Bronchial epithelial cell (primary cell): Measurements from ENCODE around the gene CAPZB. TPM values are rescaled to one million over a fixed set of nuclear protein-coding genes. Genes with fewer than 3 reads are reported as not detected.

Experiments used
- DNase-seq: peaks from one replicate; pipeline ENCODE4 v3.0.0-alpha.2; 2010; ENCODE audit warnings: low read depth
- FAIRE-seq: peaks from 2 replicates; lab custom pipeline; 2011; peaks lifted over from hg19 to GRCh38; lab: Jason Lieb, UNC
- H3K27me3 ChIP-seq: 2 replicates; pipeline ENCODE4 v1.5.1; 2011; ENCODE audit warnings: low read length; ENCODE audit not compliant: control insufficient read depth, insufficient read depth
- H3K36me3 ChIP-seq: 2 replicates; pipeline ENCODE4 v1.5.1; 2011; ENCODE audit warnings: low read length; ENCODE audit not compliant: control insufficient read depth, insufficient read depth
- H3K4me3 ChIP-seq: 2 replicates; pipeline ENCODE4 v1.5.1; 2011; ENCODE audit warnings: mild to moderate bottlenecking, low read depth, low read length, control low read depth
- CTCF ChIP-seq: IDR thresholded peaks from 2 replicates; pipeline ENCODE4 v1.5.1; 2011; ENCODE audit warnings: mild to moderate bottlenecking, moderate library complexity, low read length, control low read depth, inconsistent platforms; ENCODE audit not compliant: insufficient read depth, severe bottlenecking
- total RNA-seq: library from RNA; depleted of rRNA; stranded (reverse); fragments of >200 nt; gene quantifications from 2 replicates; pipeline ENCODE4 v1.2.1, GENCODE V29; 2014

Gene CAPZB
- total RNA-seq, 1 donor from 2014 or later: 73.5 TPM

GRCh38 chr1:19359357-19359756, 126.0 kb downstream of the CAPZB start:
- DNase-seq (no peak), FAIRE-seq (peak; percentile 7)
- TF ChIP-seq CTCF: no peak
- Histone ChIP-seq H3K36me3 (peaks cover 18% of the 10 kb centered on the region), H3K4me3 (no peak overlapping the region), H3K27me3 (no peaks in the 10 kb centered on the region)

- H3K4me3 ChIP-seq: no peak overlapping the region
- no peak for DNase-seq
- no peak for FAIRE-seq
- peaks cover 18% of the 10 kb centered on the region for H3K36me3 ChIP-seq
- no peak for TF ChIP-seq CTCF
- H3K27me3 ChIP-seq: no peaks in the 10 kb centered on the region
Measured at GRCh38 chr1:19358710-19359109, 126.6 kb downstream of the CAPZB start.

GRCh38 chr1:19357299-19357986, 127.9 kb downstream of the CAPZB start:
- no peak for DNase-seq
- FAIRE-seq: peak; percentile 81
- no peak for TF ChIP-seq CTCF
- no peaks in the 10 kb centered on the region for H3K27me3 ChIP-seq
- H3K4me3 ChIP-seq: no peak overlapping the region
- peaks cover 18% of the 10 kb centered on the region for H3K36me3 ChIP-seq

GRCh38 chr1:19356266-19356665, 129.1 kb downstream of the CAPZB start:
- DNase-seq (no peak), FAIRE-seq (no peak)
- no peaks in the 10 kb centered on the region for H3K27me3 ChIP-seq
- TF ChIP-seq CTCF: no peak
- no peak overlapping the region for H3K4me3 ChIP-seq
- peaks cover 18% of the 10 kb centered on the region for H3K36me3 ChIP-seq

- no peak for TF ChIP-seq CTCF
- no peak for FAIRE-seq
- Histone ChIP-seq H3K4me3 (no peak overlapping the region), H3K36me3 (peaks cover 18% of the 10 kb centered on the region), H3K27me3 (no peaks in the 10 kb centered on the region)
- DNase-seq: no peak
Measured at GRCh38 chr1:19354531-19354981, 130.8 kb downstream of the CAPZB start.

- Histone ChIP-seq H3K27me3 (no peaks in the 10 kb centered on the region), H3K36me3 (peaks cover 21% of the 10 kb centered on the region), H3K4me3 (no peak overlapping the region)
- FAIRE-seq (no peak), DNase-seq (no peak)
- no peak for TF ChIP-seq CTCF
Measured at GRCh38 chr1:19353596-19353995, 131.7 kb downstream of the CAPZB start.
